Testis (tissue), 3 donors: Measurements from ENCODE around the gene CHKA. TPM values are rescaled to one million over a fixed set of nuclear protein-coding genes. Genes with fewer than 3 reads are reported as not detected.

Source experiments
- DNase-seq: peaks from one replicate; pipeline ENCODE4 v3.0.0-alpha.2; 2019
- H3K27ac ChIP-seq, 2 donors: fragments of 200-600 bp; sonication (generic); one replicate each; pipeline ENCODE4 v1.5.1; 2019
- H3K27me3 ChIP-seq: fragments of 200-600 bp; sonication (generic); one replicate; pipeline ENCODE4 v1.5.1; 2019
- H3K36me3 ChIP-seq: fragments of 200-600 bp; sonication (generic); one replicate; pipeline ENCODE4 v1.5.1; 2017; ENCODE audit warnings: low read depth; ENCODE audit errors: missing control alignments
- H3K4me1 ChIP-seq: fragments of 200-600 bp; sonication (generic); one replicate; pipeline ENCODE4 v1.5.1; 2019
- H3K4me3 ChIP-seq, 2 donors: fragments of 200-600 bp; sonication (generic); one replicate each; pipeline ENCODE4 v1.5.1; 2017 to 2019
- H3K9me3 ChIP-seq: fragments of 200-600 bp; sonication (generic); one replicate; pipeline ENCODE4 v1.5.1; 2017
- CTCF ChIP-seq, 3 experiments: fragments of 450-650 bp in 2 of 3; fragments of 200-600 bp in 1 of 3; sonication (generic) in 1 of 3; IDR thresholded peaks; one replicate each; pipeline ENCODE4 v1.5.1; 2016 to 2019; ENCODE audit warnings: antibody characterized with exemption in 3 of 3, mild to moderate bottlenecking in 2 of 3, moderate library complexity in 1 of 3
- POLR2A ChIP-seq: fragments of 450-650 bp; IDR thresholded peaks from one replicate; pipeline ENCODE4 v1.6.1; 2017; ENCODE audit warnings: antibody characterized with exemption, mild to moderate bottlenecking, moderate library complexity
- WGBS, 2 donors: methylation state at CpG; one replicate each; pipeline ENCODE4 v1.1.5; 2018; 5-methylcytosine and 5-hydroxymethylcytosine counted together
- intact Hi-C: fragments of 100-400 bp; cut with DNase I; formaldehyde crosslinking; loops from one replicate; pipeline ENCODE4 v1.15.1; 2023; ENCODE audit warnings: low total_unique reads
- polyA plus RNA-seq: library from polyadenylated mRNA; stranded (reverse); fragments of 350-450 nt; fragmentation: Illumina TruSeq; extraction: RNeasy Lipid Tissue Mini Kit (QIAGEN cat#74804); gene quantifications from one replicate; pipeline ENCODE4 v1.2.3, GENCODE V29; 2014; ENCODE audit warnings: low read depth, low replicate concordance; ENCODE audit not compliant: insufficient read depth
- total RNA-seq, 2 donors: library from RNA; depleted of rRNA; stranded (reverse); fragments of >200 nt; gene quantifications; one replicate each; pipeline ENCODE4 v1.2.3, GENCODE V29; 2016

CHKA gene
- total and polyA plus RNA-seq, 3 donors from 2014 or later, result 145 to 200 (median 180) TPM

GRCh38 chr11:68036717-68037239, 84.4 kb downstream of the CHKA start:
- Histone ChIP-seq H3K4me3 (no peak overlapping the region), H3K27me3 (no peaks in the 10 kb centered on the region), H3K9me3 (no peaks in the 10 kb centered on the region), H3K36me3 (no peaks in the 10 kb centered on the region), H3K27ac (peak overlapping the region in 1 of 2 donors; percentile 67), H3K4me1 (peaks cover 25% of the 10 kb centered on the region)
- WGBS, 2 donors, result 69 to 70% methylated on average over 12 to 14 of the region's 14 CpGs
- DNase-seq, result no peak
- intact Hi-C loops, result no loop called here
- TF ChIP-seq CTCF (IDR thresholded peaks at IDR 0.05) (no peak), POLR2A (no peak)

GRCh38 chr11:68036141-68036716, 85.0 kb downstream of the CHKA start:
- Histone ChIP-seq H3K27me3 (no peaks in the 10 kb centered on the region), H3K4me1 (peaks cover 31% of the 10 kb centered on the region), H3K9me3 (no peaks in the 10 kb centered on the region), H3K27ac (peak overlapping the region in 1 of 2 donors; percentile 67), H3K36me3 (no peaks in the 10 kb centered on the region), H3K4me3 (no peak overlapping the region)
- DNase-seq, result no peak
- TF ChIP-seq CTCF (IDR thresholded peaks at IDR 0.05) (no peak), POLR2A (no peak)
- intact Hi-C loops, result no loop called here
- WGBS, 2 donors, result 85 to 90% methylated on average over 2 to 27 of the region's 27 CpGs

GRCh38 chr11:68035266-68035876, 85.8 kb downstream of the CHKA start:
- no peak overlapping the region for H3K27ac ChIP-seq
- WGBS, 2 donors, result 86 to 90% methylated on average over 11 to 13 of the region's 13 CpGs
- no peaks in the 10 kb centered on the region for H3K36me3 ChIP-seq
- no peaks in the 10 kb centered on the region for H3K9me3 ChIP-seq
- peaks cover 33% of the 10 kb centered on the region for H3K4me1 ChIP-seq
- H3K27me3 ChIP-seq, result no peaks in the 10 kb centered on the region
- TF ChIP-seq POLR2A, result no peak
- no peak for TF ChIP-seq CTCF (IDR thresholded peaks at IDR 0.05)
- DNase-seq, result no peak
- intact Hi-C loops, result no loop called here
- H3K4me3 ChIP-seq, result no peak overlapping the region

- WGBS, 2 donors, result 75 to 78% methylated on average over 7 to 12 of the region's 12 CpGs
- Histone ChIP-seq H3K27ac (no peak overlapping the region), H3K9me3 (no peaks in the 10 kb centered on the region), H3K36me3 (no peaks in the 10 kb centered on the region), H3K27me3 (no peaks in the 10 kb centered on the region), H3K4me1 (peaks cover 26% of the 10 kb centered on the region), H3K4me3 (no peak overlapping the region)
- TF ChIP-seq POLR2A (no peak), CTCF (IDR thresholded peaks at IDR 0.05) (no peak)
- intact Hi-C loops, result no loop called here
- DNase-seq, result peak; percentile 45
Measured at GRCh38 chr11:68033708-68034045, 87.5 kb downstream of the CHKA start.
